Hypothalamus (tissue), 51 donors: ENCODE data around the gene KRT222.

Source experiments
- DNase-seq, 51 donors: peaks; one replicate each; lab custom pipeline; 2025; lab: John Stamatoyannopoulos, UW

Gene KRT222

DNA sequence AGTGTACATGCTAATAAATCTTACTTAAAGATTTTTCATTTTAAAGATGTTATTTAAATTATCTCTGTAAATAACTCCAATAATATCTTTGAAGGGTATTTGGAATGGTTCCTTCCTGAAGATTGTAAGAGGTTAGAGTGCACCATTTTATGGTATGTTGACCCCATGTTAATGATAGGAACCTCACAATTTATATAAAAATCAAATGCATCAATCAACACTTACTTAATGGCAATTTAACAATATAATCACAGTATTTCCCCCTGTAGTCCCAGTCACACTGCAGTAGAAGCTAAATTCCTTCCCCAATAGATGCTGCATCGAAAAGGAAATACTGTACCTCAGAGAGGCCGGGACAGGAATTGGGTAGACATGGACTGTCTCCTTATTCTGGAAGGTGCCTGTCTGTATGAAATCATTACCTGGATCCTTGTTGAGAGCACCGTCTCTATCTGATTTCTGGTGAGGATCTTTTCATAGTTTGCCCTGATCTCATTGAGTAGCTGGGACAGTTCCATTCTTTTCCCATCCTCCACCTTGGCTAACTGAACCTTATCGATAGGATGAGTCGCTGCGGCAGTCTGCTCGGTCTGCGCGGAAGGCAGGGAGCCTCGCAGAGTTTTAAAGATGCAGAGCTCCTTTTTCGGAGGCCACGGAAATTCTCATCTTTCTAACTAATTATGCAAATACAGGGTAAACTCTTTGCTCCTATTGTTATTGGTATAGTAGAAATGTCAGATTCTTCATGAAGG is at the start of gene KRT222:
KRT222 (minus strand) TSS at position 596 of the 752 bp plus-strand sequence; CDS start at position 518, 78 bp downstream.
- peak in 5 of 51 donors; percentile 1 to 34 (median 5) for DNase-seq

DNA sequence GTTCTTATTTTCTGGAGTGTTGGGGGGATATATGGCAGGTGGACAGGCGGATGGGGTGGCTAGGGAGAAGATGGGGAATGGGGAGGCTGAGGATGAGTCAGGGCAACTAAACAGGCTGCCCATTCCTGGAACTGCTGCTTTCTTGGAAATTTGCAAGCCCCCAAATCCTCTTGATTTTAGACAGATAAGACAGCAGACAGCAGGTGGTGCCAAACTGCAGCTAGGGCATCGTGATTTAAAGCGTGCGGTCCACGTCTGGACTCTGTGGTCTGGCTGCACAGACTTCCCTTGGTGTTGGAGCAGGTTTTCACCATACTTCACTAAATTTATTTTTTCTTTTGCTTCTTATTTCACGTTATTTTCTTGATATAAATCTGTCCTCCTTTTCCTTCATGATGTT is 49.5 kb upstream of the KRT222 start:
- no peak for DNase-seq

DNA sequence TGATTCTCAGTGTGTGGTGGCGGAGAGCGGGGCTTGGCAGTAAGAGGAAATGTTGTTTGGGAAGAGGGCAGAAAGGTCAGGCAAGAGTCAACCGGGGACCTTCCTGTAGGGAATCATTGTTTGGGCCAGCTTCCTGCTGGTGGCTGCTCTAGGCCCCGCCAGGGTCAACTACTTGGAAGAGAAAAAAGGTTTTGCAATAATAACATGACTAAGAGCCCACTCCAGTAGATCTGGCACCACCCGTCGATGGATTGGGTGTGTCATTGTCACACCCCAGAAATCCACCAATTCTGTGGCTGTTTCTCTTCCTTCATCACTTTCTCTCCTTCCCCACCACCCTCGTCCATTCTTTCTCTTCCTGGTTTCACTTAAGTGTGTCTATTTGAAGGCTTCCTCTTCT is 42.8 kb upstream of the KRT222 start:
- DNase-seq, result no peak

DNA sequence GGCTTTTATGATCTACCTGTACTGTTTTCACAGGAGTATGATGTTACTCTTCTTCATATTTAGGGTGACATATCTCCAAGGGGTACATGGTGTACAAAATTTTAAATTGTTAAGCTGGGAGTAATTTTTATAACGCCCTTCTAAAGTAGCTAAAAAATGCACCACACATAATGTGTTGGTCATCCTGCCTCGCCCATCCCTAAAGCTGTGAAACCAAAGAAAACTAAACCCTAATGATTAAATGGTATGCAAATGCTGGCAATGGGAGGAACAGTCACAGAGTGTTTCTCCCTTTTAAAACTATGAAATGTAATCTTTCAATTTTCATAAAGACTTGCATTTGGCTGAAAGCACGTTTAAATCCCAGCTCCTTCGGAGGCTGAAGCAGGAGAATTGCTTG is 40.6 kb upstream of the KRT222 start:
- no peak for DNase-seq

DNA sequence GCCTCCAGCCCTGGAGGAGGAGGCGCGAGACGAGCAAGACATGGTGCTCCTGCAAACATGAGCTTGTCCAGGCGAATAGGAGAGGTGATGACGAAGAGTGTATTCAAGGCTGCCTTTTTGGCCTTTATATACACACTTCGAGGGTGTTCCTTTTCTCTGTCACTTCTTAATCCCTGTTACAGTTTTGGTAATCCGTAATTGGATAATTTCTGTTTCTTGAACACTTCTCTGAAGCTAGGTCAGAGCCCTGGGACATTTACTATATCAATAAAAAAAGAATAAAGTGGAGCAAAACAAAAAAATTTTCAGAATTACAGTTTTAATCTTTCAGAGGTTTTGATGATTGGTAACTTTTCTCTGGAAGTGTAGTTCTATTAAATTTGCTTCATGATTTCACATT is 38.7 kb upstream of the KRT222 start, which contains the start of gene KRT24:
KRT24 (minus strand) TSS at position 101 of the 400 bp plus-strand sequence; CDS start at position 42, 59 bp downstream.
- no peak for DNase-seq

DNA sequence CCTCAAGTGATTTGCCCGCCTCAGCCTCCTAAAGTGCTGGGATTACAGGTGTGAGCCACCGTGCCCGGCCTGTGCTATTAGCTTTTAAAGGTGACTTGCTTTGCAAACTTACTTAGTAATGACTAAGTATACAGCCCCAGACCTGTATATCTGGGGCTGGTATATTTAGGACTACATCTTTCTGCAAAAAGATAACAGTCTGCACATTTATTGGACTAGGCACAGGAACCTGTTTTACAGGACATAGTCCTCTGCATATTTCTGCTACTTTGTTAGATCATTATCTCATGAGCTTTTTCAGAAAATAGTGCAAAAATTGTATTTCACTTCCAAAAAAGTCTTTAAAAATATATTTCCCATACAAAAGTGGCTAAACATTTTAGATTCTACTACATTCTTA is 37.3 kb upstream of the KRT222 start:
- no peak for DNase-seq

DNA sequence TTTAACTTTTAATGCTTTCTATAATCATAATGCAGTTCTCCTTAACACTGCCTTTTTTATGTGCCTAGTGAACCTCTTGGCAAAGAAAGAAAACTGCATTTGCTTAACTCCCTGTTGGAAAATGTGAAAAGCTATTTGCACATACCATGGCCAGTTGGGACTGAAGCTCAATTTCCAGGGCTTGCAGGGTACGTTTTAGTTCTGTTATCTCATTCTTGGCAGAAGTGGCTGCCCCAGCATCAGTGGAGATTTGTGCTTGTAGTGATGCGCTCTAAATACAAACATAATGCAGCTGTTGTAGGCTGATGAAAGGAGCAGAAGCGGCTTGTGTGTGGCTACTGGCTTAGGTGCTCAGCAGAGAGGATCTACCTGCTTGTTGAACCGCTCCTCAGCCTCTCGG is 34.9 kb upstream of the KRT222 start:
- DNase-seq, result no peak

DNA sequence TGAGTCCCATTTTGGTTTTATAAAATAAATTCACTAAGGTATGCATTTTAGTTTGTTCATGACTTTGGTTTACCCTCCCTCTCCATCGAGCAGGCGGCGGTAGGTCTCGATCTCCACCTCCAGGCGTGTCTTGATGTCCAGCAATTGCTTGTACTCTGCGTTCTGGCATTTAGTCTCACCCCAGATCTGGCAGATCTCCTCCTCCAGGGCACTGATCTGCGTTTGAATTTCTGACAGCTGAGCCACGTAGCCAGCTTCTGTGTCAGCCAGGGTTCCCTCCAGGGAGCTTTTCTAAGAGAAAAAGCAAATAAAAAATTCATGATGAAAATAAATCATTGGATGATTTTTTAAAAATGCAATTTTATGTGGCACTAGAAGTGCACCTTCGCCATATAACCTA is 34.4 kb upstream of the KRT222 start:
- no peak for DNase-seq

DNA sequence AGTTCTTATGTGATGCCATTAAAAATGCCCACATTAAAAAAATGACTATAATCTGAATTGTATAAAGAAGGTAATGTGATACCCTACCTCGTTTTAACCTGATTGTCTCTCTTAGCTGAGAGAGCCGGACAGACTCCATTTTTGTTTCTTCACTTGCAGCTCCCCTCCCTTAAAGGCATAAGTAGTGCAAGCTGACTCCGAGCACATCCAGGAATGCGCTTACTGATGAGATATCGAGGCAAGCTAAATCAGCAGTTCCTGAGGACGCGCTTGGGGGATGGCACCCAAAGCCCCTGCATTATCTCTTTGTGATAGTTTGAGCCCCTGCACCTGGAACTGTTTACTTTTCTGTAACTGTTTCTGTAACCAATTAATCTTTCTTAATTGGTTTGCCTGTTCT is 32.3 kb upstream of the KRT222 start:
- DNase-seq, result no peak

DNA sequence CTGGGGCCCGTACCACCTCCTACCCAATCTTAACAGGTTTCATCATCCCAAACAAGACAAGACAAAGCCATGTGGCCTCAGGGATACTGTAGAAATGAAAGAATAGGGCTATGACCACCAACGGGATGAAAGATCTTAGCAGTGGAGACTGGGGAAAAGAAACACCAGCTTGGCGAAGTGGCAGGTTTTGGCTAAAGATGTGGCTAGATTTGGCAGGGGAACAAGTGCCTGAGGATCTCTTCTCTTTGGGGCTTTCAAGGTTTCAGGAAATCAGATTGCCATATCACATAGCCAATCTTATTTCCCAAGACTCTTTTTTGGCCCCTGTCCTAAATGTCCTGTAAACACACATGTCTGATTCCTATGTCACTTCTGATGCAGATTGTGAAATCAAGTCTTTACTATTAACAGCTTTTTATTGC is 31.7 kb upstream of the KRT222 start:
- DNase-seq, result no peak

DNA sequence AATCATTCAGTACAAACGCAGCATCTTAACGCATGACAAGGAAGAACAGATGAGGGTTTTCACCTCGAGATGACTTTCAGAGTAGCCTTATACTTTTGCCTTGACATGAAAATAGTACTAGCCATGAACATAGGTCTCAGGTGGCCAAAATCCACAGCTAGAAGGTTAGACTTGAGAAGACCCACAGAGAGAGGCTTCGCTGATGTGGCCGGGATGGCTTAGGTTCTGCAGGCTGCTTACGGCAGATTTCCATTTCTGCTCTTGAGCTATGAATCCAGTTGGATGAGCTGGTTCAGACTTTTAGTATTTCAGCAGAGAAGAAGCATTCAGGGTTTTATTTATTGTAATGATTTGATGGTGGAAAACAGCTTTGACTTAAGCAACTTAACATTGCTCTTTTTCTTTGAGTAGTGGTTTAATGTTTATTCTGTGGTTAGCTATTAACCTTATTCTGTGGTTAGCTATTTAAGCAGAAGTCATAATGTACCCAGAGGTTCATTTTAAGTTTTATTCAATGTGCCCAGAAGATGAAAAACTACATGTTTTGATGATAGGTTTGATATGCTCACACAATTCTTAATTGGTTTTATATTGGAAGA is 31.0 kb upstream of the KRT222 start:
- no peak for DNase-seq

DNA sequence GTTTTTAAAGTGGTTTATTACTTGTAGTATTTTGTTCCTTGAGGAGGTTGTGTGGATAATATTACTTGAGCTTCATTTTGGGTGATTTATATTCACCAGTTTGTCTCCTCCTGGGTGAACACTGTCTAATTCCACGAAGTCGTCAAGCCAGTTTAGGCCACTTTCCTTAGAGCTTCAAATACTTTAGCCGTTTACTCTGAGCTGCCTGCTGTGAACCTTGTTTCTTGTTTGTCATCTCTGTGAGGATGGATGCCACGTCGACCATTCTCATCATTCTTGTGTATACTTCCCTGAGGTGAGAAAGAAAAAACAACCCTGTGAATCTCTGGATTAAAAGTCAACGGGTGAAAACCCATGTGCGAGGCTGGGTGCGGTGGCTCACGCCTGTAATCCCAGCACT is 29.6 kb upstream of the KRT222 start:
- no peak for DNase-seq

DNA sequence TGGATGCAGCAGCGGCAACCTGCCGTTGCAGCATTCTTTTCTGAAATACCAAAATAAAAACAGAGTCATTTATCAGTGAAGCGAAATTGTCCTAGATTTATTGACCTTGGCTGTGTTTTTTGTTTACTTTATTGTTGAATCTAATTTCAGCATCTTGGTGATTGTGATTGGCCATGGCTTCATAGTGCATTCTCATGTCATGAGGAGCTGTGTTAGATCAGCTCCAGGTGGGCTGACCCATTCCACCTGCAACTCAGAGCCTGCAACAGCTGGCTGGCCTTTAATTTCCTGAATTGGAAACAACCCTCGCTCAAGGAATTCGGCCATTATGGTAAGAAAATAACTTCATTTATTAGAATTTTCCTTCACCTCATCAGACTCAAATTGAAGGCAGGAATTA is 22.1 kb upstream of the KRT222 start:
- no peak for DNase-seq

DNA sequence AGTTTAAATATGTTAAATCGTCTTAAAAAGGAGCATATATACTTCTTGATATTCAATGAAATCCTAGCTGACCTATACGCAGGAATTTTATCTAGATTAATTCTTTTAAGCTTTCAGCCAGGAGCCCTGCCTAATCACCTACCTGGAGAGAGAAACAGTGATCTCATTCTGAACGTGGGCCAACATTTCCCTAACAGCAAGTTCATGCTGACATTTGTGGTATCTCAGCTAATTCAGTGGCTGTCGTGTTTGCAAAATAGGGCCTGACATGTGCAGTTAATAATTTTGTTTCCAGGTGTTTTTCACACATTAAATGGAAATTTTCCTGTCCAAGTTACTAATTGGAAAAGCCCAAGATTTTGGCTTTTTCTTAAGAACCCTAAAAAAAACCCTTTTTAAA is 21.2 kb upstream of the KRT222 start:
- DNase-seq, result no peak

DNA sequence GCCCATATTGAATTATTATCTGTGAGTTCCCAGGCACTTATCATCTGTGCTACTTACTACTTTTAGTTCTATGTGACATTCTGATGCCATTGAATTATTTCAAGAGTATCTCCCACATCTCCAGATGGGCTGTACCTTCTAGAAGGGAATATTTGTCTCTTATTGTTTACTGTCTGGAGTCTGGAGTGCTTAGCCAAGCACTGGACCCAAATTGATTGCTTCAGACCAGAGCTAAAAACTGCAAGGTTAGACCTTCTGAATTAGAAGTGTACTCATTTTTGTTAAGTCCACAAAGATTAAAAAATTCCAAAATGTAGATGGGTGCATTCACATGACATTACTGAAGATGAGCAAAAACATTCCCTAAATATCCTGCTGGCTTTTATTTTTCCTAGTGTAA is 16.0 kb upstream of the KRT222 start:
- no peak for DNase-seq

DNA sequence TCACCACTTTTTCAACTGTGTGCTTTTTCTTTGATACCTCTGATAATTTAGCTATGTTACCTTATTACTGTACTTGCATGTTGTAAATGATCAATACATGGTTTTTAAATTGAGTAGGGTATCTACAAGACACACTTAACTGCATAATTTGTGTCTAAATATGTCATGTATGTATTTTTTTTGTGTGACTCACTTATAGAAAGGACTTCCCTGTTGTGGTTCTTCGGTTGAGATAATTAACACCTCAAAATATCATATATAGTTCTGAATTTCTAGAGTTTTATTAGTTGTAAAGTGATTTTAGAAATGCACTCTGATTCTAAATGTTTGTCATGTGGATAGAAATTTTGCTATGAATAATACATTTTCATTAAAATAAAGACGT is 14.5 kb upstream of the KRT222 start:
- no peak for DNase-seq

DNA sequence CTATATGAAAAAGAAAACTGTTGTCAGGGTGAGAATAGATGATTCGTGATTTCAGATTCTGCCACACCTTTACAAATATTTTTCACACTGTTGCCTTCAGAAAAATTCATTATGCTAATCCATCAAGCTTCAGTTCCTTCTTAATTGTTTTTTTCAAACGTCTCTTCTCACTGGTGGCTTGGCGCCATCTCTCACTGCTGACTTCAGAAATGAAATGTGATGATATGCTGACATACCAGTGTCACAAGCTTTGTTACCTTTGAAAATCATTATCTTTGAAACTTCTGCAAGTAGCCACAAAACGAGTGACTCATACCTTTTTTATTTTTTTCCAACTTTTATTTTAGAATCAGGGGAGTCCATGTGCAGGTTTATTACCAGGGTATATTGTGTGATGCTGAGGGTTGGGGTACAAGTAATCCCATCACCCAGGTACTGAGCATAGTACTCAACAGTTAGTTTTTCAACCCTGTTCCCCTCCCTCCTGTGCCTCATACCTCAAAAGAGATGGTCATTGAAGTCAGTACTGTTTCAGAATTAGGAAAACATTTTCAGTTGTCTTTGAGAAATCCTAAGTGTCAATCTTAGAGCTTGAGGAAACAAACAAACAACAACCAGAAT is 14.0 kb upstream of the KRT222 start:
- DNase-seq, result no peak

DNA sequence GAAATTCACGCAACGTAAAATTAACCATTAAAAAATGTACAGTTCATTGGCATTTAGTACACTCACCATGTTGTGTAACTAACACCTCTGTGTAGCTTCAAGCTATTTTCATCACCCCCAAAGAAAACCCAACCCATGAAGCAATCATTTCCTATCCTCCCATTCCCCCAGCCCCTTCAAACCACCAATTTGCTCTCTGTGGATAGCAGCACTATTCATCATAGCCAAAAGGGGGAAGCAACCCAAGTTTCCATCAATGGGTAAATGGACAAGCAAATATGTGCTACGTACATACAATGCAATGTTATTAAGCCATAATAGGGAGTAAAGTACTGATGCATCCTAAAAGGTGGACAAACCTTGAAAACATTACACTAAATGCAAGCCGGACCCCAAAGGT is 10.9 kb upstream of the KRT222 start:
- DNase-seq, result no peak

DNA sequence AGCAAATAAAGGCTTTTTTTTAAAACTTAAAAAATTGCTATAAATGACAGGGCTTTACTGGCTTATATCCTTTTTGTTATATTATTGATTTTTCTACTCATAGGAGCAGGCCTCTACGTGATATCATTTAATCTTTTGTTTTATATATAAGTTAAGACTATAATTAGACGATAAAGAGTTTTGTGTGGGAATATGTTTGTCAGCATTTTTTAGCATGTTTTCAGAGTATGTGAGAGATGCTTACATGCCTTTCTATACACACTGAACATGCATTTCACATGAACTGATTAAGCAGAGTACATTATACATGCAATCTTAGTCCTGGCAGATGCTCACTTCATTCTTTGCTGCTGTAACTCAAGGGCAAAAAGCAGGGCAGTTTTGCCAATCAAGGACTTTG is 7.7 kb upstream of the KRT222 start:
- DNase-seq, result no peak

DNA sequence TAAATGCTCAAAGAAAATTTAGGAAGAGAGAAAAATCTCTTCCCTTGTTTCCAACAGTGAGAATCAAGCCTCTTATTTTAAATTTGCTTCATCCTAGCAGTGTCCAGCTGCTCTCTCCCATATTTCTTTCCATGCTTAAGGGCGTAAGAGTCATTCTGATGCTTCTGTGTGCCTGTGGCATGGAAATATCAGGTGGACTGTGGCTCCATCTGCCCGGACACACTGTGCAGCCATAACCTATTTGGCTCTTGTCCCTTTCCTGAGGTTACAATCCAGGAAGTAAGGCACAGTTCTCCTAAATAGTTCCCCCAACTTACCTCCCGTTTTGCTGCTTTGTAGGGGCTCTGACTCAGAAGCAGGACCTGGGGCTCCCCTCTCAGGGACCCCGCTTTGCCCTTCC is 6.3 kb upstream of the KRT222 start:
- DNase-seq, result no peak

DNA sequence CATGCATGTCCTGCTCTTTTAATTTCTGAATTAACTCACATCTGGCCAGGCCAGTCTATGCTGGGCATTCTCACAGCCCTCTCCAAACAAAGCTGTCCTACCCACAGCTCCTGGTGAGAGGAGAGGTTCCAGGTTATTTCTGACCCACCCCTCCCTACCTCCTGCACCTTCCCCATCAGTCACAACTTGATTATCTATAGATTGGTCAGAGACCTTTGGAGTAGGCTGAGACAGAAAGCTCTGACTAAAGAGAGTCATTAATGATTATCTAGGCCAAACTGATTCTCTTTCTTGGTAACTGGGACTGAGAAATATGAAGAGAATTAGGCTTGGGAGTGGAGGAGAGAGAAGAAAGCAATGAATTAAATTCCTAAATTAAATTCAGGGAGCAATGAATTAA is 1.4 kb upstream of the KRT222 start:
- no peak for DNase-seq

DNA sequence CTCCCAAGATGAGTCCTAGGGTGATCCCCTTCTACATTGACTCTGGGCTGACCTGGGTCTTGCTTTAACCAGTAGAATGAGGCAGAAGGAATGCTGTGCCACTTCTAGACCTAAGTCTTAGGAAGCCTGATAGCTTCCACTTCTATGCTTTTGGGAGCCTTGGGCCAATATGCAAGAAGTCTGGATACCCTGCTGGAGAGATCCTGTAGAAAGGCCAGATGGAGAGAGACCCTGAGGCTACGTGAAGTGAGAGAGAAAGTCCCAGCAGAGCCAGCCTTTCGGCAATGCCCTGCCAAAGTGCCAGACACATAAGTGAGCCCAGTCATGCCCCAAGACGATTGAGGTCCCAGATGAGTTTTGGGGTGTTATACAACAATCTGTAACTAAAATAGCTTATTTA is 1.7 kb downstream of the KRT222 start:
- no peak for DNase-seq
